GM19238 (cell line): ENCODE results near the gene TEDDM1.
"Not testable (repeated sequence)": the region's sequence is repeated elsewhere in the genome, so short reads cannot be mapped to it uniquely, and the experiment has no call there.

Experiments used
- DNase-seq: peaks from one replicate; pipeline ENCODE4 v3.0.0; 2011; ENCODE audit warnings: low spot score; ENCODE audit not compliant: insufficient read length

Gene TEDDM1

GRCh38 chr1:182400567-182400966, at the start of gene TEDDM1:
TSS of gene TEDDM1 (minus strand) at chr1:182400667. CDS start at chr1:182400485, 182 bp downstream.
- no peak for DNase-seq

GRCh38 chr1:182450087-182450486, 49.6 kb upstream of the TEDDM1 start, which contains the start of gene RGSL1:
TSS of gene RGSL1 (plus strand) at chr1:182450146. CDS start at chr1:182450166, 20 bp downstream.
- no peak for DNase-seq

GRCh38 chr1:182447660-182448059, 47.2 kb upstream of the TEDDM1 start:
- DNase-seq: no peak

GRCh38 chr1:182447124-182447523, 46.7 kb upstream of the TEDDM1 start:
- not testable (repeated sequence) for DNase-seq

GRCh38 chr1:182446033-182446669, 45.7 kb upstream of the TEDDM1 start:
- peak; percentile 35 for DNase-seq

- no peak for DNase-seq
Measured at GRCh38 chr1:182444497-182444896, 44.0 kb upstream of the TEDDM1 start.

- DNase-seq: no peak
Measured at GRCh38 chr1:182442333-182442732, 41.9 kb upstream of the TEDDM1 start.

- no peak for DNase-seq
Measured at GRCh38 chr1:182441719-182442118, 41.3 kb upstream of the TEDDM1 start.

- no peak for DNase-seq
Measured at GRCh38 chr1:182438326-182438725, 37.9 kb upstream of the TEDDM1 start.

- DNase-seq: no peak
Measured at GRCh38 chr1:182433580-182433979, 33.1 kb upstream of the TEDDM1 start.

GRCh38 chr1:182431278-182431677, 30.8 kb upstream of the TEDDM1 start:
- no peak for DNase-seq

- DNase-seq: no peak
Measured at GRCh38 chr1:182430263-182431068, 30.0 kb upstream of the TEDDM1 start.

- no peak for DNase-seq
Measured at GRCh38 chr1:182428043-182428442, 27.6 kb upstream of the TEDDM1 start.

- DNase-seq: peak; percentile 31
Measured at GRCh38 chr1:182426442-182427430, 26.3 kb upstream of the TEDDM1 start.

- DNase-seq: no peak
Measured at GRCh38 chr1:182415789-182416188, 15.3 kb upstream of the TEDDM1 start.

GRCh38 chr1:182413969-182414368, 13.5 kb upstream of the TEDDM1 start:
- DNase-seq: no peak

GRCh38 chr1:182413486-182413885, 13.0 kb upstream of the TEDDM1 start:
- DNase-seq: no peak

- no peak for DNase-seq
Measured at GRCh38 chr1:182410620-182411273, 10.3 kb upstream of the TEDDM1 start.

- no peak for DNase-seq
Measured at GRCh38 chr1:182410138-182410537, 9.7 kb upstream of the TEDDM1 start.

GRCh38 chr1:182408435-182409075, 8.1 kb upstream of the TEDDM1 start:
- no peak for DNase-seq
